Activated naive CD8-positive, alpha-beta T cell (primary cell): ENCODE measurements around the gene ZNF497.

Source experiments
- H3K27ac Mint-ChIP-seq: one replicate; pipeline ENCODE4 v1.8.0; 2021; ENCODE audit warnings: mixed read lengths
- H3K27me3 Mint-ChIP-seq: one replicate; pipeline ENCODE4 v1.8.0; 2021; ENCODE audit warnings: mixed read lengths
- H3K36me3 Mint-ChIP-seq: one replicate; pipeline ENCODE4 v1.8.0; 2021; ENCODE audit warnings: mixed read lengths
- H3K4me1 Mint-ChIP-seq: one replicate; pipeline ENCODE4 v1.8.0; 2021; ENCODE audit warnings: low read depth, mixed read lengths
- H3K4me3 Mint-ChIP-seq: one replicate; pipeline ENCODE4 v1.8.0; 2021; ENCODE audit warnings: mild to moderate bottlenecking, mixed read lengths
- H3K9me3 Mint-ChIP-seq: one replicate; pipeline ENCODE4 v1.8.0; 2021; ENCODE audit warnings: low read depth, mixed read lengths

ZNF497 gene

DNA sequence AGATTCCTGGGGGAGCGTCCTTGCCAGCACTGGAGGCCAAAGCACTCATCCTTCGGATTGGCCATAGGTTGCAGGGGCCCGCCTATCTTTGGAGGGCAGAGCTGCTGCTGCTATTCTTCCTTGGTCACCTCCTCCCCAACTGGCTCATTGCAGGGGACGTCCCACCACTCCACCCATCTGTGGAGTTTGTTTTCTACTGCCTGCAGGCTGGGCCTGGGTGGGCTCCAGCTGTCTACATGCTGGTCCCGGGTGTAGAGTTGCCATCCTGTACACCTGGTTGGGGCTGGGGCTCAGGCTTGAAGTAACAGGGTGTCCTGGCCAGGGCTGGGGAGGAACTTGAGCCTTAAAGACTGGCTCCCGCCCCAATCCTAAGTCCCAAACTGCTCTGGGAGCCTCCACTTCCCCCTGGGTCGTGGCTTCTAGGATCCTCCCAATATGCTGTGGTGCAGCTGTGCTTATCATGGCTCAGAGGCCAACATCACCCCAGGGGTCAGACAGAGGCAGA lies 35.0 kb upstream of the ZNF497 start:
- Mint-ChIP-seq H3K27me3 (no peaks in the 10 kb centered on the region), H3K4me3 (no peak overlapping the region), H3K9me3 (no peaks in the 10 kb centered on the region)

DNA sequence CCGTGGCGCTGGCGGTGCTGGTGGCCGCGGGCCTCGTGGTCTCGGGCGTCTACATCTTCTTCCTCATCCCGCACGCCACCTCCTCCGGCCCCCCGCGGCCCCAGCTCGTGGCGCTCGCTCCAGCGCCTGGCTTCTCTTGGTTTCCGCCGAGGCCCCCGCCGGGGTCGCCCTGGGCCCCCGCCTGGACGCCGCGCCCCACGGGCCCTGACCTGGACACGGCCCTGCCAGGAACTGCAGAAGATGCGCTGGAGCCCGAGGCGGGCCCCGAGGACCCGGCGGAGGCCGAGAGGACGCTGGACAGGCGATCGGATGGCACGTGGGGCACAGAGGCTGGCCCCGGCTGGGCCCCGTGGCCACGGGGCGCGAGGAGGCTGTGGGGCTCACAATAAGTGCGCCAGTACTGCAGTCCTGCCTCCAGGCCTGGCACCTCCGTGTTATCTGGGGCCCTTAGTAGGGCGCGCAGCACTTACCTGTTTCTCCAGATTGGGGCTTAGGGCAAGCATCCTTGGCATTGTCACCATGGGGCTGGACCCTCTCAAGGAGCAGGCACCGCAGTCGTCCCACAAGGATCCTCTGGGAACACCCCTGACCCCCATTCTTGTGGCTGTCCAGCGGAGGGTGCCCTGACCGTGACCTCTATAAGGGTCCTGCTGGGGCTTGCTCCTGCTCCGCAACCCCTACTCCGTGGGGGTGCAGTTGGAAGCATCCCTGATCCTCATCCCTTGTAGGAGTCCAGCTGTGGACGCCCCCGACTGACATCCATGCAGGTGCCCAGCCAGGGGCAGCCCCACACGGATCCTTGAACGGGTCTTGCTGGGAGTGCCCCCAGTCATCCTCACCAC lies 34.4 kb upstream of the ZNF497 start:
- Mint-ChIP-seq H3K27me3 (no peaks in the 10 kb centered on the region), H3K4me3 (no peak overlapping the region)

More for the DNA sequence above, 35.0 kb upstream of the ZNF497 start:
- peaks cover 25% of the 10 kb centered on the region for H3K4me1 Mint-ChIP-seq
- H3K36me3 Mint-ChIP-seq, result peaks cover 8% of the 10 kb centered on the region
- no peak overlapping the region for H3K27ac Mint-ChIP-seq

DNA sequence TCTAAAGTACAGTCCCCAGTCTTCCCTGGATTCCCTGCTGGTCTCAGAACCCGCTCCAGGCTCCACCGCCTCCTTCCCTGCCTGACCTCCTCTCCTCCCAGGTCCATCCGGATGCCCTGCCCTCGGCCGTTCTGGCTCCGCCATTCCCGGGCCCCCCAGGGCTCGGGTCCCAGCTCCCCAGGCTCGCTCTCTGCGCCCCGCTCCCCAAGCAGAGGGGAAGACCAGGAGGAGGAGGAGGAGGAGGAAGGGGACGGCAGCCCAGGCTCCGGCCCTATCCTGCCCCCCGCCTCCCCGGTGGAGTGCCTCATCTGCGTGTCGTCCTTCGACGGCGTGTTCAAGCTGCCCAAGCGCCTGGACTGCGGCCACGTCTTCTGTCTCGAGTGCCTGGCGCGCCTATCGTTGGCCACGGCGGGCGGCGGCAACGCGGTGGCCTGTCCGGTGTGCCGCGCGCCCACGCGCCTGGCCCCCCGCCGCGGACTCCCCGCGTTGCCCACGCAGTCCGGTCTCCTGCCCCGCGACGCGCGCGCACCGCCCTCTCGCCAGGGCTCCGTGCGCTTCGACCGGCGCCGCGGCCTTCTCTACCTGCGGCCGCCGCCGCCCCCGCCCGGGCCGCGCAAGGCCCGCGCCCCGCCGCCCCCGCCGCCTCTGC lies 33.6 kb upstream of the ZNF497 start:
- H3K9me3 Mint-ChIP-seq, result no peaks in the 10 kb centered on the region
- peaks cover 8% of the 10 kb centered on the region for H3K36me3 Mint-ChIP-seq
- H3K4me3 Mint-ChIP-seq, result no peak overlapping the region
- peaks cover 24% of the 10 kb centered on the region for H3K4me1 Mint-ChIP-seq
- no peaks in the 10 kb centered on the region for H3K27me3 Mint-ChIP-seq
- no peak overlapping the region for H3K27ac Mint-ChIP-seq

More for the DNA sequence above, 34.4 kb upstream of the ZNF497 start:
- Mint-ChIP-seq H3K9me3 (no peaks in the 10 kb centered on the region), H3K36me3 (peaks cover 8% of the 10 kb centered on the region), H3K27ac (no peak overlapping the region), H3K4me1 (peaks cover 25% of the 10 kb centered on the region)

DNA sequence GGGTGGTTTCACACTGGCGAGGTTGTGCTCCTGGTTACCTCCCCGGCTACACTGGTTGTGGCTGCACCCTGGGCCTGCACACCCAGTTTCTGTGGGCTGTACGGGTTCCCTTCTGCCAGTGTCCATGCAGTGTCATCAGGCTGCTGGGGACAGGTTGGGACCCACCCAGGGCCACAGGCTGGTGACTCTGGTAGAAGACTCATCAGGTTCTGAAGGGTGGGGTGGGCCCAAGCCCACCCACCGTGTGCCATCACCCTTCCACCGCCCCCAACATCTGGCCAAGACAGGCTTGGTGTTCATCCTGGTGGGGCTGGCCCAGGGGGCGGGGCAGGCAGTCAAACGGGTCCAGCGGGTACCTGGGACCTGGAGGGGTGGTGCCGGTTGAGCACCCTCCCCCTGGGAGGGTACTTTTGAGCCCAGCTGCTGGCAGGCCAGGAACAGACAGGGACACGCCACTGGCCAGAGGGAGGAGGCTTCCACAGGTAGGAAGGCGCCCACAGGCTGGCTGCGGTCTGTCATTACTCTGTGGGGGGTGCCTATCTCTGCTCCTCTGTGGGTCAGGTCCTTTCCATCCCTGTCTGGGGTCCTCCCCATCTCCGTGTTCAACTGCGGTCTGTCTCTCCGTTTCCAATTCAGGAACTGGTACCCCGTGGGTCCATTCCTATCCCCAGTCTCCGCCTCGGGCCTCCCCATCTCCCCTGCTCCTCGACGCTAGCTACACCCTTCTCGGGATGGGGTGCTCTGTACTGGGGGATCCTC lies 32.8 kb upstream of the ZNF497 start, which contains the start of gene RNF225:
TSS of gene RNF225 (plus strand) at position 437 of the 759 bp plus-strand sequence. CDS start 434 bp downstream, outside the sequence.
- Mint-ChIP-seq H3K4me1 (peaks cover 26% of the 10 kb centered on the region), H3K27ac (no peak within 1 kb of the TSS), H3K27me3 (no peaks in the 10 kb centered on the region), H3K4me3 (no peak within 1 kb of the TSS), H3K36me3 (peaks cover 12% of the 10 kb centered on the region), H3K9me3 (no peaks in the 10 kb centered on the region)

DNA sequence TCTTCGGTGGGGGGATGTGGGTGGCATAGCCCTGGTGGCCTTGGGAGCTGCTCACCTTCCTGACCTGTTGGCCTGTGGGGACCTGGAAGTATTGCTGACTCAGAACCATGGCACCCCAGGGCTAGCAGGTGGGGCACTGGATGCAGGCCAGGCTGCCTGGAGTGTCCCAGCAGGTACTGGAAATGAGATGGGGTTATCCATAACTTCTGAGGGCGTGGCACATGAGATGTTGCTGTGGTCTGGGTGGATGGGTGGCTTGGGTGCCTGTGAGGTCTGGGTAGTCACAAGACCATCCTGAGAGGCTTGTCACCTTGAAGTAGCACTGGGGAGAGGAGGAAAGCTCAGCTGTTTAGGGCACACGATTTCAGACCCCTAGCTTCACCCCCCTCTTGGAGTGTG lies 32.3 kb upstream of the ZNF497 start:
- Mint-ChIP-seq H3K27ac (no peak overlapping the region), H3K4me1 (peaks cover 26% of the 10 kb centered on the region), H3K9me3 (no peaks in the 10 kb centered on the region), H3K4me3 (no peak overlapping the region), H3K27me3 (no peaks in the 10 kb centered on the region), H3K36me3 (peaks cover 12% of the 10 kb centered on the region)

DNA sequence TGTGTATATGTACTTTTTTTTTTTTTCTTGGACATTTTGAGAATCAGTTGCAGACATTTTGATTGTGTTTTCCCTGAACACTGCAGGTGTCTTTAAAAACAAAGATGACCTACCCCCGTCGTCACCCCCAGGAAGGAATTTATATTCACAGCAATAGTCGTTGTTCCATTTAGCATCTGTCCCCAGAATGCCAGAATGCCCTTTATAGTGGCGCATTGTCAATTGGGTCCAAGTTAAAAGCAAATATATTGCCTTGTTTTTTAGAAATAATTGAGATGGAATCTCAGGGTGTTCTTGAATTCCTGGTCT lies 31.1 kb upstream of the ZNF497 start:
- Mint-ChIP-seq H3K4me3 (no peak overlapping the region), H3K36me3 (peaks cover 18% of the 10 kb centered on the region), H3K27me3 (no peaks in the 10 kb centered on the region), H3K4me1 (peaks cover 32% of the 10 kb centered on the region), H3K27ac (no peak overlapping the region), H3K9me3 (no peaks in the 10 kb centered on the region)

DNA sequence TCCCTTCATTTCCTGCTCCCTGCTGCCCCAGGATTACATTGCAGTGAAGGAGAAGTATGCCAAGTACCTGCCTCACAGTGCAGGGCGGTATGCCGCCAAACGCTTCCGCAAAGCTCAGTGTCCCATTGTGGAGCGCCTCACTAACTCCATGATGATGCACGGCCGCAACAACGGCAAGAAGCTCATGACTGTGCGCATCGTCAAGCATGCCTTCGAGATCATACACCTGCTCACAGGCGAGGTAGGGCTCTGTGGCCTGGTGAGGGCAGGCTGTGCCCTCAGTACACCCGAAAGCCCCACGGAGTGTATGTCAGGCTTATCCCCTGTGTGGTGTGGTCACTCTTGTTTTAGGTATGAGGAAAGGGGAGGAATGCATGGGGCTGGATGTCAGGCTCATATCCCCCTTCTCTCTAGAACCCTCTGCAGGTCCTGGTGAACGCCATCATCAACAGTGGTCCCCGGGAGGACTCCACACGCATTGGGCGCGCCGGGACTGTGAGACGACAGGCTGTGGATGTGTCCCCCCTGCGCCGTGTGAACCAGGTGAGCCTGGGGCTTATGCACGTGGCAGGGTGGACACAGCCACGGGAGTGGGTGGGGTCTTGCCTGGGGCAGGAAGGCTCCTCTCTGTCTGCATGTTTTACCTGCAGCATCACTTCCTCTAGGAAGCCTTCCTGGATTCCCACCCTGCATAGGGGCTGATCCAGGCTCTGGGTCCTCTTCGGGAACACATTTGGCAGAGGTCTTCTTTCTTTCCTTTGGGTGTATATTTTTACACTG lies 30.6 kb upstream of the ZNF497 start:
- H3K27me3 Mint-ChIP-seq, result no peaks in the 10 kb centered on the region
- H3K4me1 Mint-ChIP-seq, result peaks cover 38% of the 10 kb centered on the region
- no peak overlapping the region for H3K27ac Mint-ChIP-seq
- no peaks in the 10 kb centered on the region for H3K9me3 Mint-ChIP-seq
- H3K4me3 Mint-ChIP-seq, result peak overlapping the region; percentile 7
- H3K36me3 Mint-ChIP-seq, result peaks cover 20% of the 10 kb centered on the region

DNA sequence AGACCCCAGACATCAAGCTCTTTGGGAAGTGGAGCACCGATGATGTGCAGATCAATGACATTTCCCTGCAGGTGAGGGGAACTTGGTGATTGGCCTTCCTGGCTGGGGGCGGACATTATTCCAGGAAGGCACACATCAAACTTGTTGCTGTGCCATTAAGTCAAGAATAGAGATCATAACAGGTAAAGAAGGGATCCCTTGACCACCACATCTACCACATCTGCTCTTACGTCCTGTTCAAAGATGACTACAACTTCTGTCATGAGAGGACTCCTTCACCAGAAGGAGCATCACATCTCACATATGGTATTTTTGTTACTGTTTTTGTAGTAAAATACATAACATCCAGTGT lies 25.6 kb upstream of the ZNF497 start:
- Mint-ChIP-seq H3K36me3 (peaks cover 20% of the 10 kb centered on the region), H3K27me3 (no peaks in the 10 kb centered on the region), H3K4me1 (peaks cover 40% of the 10 kb centered on the region), H3K4me3 (peak overlapping the region; percentile 97), H3K27ac (peak overlapping the region; percentile 99), H3K9me3 (no peaks in the 10 kb centered on the region)

DNA sequence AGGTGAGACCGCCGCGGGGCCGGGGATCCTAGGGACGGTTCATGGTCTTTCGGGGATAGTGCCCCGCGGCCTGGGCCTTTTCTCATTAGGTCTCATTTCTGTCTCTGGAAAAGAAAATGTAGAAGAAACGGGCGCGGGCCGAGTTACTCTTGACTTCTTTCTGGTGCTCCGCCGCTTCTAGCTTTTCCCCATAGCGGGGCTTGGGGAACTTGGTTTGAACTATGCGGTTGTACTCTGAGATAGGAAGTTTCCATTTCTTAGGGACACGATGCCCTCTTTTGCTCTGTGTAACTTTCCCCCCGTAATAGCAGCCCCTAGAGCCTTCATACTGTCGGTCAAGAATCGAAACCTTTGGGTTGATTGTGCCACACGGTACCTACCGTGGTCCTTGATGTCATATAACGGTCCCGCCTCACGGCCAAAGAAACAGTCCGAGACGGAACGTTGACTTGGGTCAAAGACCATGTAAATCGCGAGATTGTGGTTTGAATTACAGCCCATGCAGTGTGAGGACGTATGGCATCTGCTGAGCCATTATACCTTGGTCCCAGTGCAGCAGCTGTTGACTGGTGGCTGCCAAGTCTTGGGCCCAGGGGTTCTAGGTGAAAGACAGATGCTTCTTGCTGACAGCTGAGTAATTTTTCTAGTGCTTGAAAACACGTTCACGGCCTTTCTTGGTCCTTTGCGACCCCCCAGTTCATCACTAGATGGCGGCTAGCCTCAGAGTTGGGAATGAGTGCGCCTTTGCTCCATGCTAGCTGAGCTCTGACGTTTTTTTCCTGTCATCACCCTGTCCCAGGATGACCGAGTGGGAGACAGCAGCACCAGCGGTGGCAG lies 25.0 kb upstream of the ZNF497 start:
- Mint-ChIP-seq H3K36me3 (peaks cover 16% of the 10 kb centered on the region), H3K9me3 (no peaks in the 10 kb centered on the region), H3K27me3 (no peaks in the 10 kb centered on the region), H3K4me3 (peak overlapping the region; percentile 97), H3K4me1 (peaks cover 36% of the 10 kb centered on the region), H3K27ac (peak overlapping the region; percentile 99)

DNA sequence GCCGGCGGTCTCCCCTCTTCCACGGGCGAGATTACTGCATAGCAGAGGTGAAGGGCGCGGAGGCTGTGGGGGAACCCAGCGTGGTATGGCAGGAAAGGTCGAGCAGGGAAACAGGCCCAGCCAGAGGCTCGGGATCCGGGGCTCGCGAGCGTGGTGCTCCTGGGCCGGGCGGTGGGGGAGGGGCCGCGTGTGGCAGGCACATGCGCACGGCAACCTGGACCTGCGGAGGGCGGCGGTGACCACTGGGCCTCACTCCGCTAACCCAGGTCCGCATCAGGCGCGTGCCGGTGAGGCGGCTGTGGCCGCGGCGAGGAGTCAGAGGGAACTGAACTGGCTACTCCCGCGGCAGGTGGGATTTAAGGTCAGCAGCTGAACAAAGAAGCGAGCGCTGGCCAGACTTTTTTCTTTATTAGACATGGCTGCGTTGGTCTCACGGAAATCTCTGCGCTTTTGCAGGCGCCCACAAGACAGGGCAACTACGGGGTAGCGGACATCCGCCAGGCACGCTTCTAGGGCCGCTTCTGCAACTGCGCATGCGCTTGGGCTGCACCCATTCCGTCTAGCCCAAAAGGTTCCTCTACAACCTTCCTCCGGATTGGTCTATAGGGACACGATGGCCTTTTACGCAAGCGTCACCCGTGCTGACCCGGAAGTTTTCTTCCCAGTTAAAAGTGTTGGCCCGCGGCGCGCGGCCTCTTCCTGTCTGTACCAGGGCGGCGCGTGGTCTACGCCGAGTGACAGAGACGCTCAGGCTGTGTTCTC lies 24.2 kb upstream of the ZNF497 start, which contains the start of gene RPS5:
TSS of gene RPS5 (plus strand) at position 694 of the 762 bp plus-strand sequence. CDS start 869 bp downstream, outside the sequence.
- no peaks in the 10 kb centered on the region for H3K9me3 Mint-ChIP-seq
- no peaks in the 10 kb centered on the region for H3K27me3 Mint-ChIP-seq
- H3K27ac Mint-ChIP-seq, result peak within 1 kb of the TSS; percentile 99
- H3K4me1 Mint-ChIP-seq, result peaks cover 38% of the 10 kb centered on the region
- H3K4me3 Mint-ChIP-seq, result peak within 1 kb of the TSS; percentile 97
- H3K36me3 Mint-ChIP-seq, result peaks cover 16% of the 10 kb centered on the region

DNA sequence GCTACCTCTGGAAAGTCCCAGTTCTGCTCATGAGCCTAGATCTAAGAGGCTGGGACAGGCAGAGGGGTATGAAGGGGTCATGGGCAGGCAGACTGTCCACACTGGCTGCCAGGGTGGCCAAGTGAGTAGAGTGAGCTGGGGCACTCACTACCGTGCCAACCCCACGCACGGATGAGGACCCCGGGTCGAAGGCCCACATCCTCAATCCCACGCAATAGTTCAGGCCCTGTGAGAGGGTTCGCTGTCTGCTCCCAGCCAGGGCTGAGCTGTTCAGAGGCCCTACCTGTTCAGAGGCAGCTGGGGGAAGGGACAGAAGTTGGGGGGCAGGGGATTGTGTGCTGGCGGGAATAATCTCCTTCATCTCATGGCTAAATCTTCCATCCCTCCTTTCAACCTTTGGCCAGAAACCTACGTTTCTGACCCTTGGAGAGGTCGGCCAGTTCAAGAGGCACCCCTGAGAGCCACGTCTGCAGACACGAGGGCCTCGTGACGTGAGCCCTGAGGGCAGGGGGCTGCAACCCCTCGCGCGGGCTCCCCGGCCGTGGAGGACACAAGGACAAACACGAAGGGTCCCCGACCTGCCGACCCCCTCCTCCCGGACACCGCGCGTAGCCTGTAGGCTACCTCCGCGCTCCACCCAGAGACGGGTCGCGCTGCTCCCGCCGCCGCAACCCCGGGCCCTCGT lies 23.5 kb upstream of the ZNF497 start:
- Mint-ChIP-seq H3K27ac (peak overlapping the region; percentile 99), H3K27me3 (no peaks in the 10 kb centered on the region), H3K4me3 (peak overlapping the region; percentile 97), H3K4me1 (peaks cover 41% of the 10 kb centered on the region), H3K36me3 (peaks cover 16% of the 10 kb centered on the region), H3K9me3 (no peaks in the 10 kb centered on the region)

DNA sequence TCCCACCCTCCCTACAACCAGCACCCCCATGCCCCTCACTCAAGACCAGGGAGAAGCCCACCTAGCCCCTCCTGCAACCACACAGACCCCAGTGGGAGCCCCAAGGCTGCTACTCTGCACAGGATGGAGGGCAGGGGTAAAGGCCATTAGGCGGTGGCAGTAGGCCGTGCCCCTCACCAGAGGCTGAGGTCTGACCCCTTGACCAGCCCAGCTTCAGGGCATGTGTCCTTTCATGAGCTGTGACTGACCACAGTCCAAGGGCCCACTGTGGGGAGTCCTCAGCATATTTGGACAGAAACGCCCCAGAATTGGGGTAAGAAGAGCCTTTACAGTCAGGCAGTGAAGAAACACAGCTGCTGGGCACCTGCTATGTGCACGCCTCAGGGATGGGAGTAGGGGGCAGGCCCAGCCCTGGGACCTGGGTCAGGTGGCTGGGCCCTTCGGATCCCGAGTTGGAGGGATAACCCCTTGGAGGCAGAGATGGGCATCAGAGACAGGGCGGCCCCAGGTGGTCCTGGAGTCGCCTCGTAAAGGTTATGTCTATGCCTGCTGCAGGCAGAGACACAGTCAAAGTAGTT lies 22.9 kb upstream of the ZNF497 start:
- peaks cover 12% of the 10 kb centered on the region for H3K36me3 Mint-ChIP-seq
- peaks cover 35% of the 10 kb centered on the region for H3K4me1 Mint-ChIP-seq
- H3K4me3 Mint-ChIP-seq, result peak overlapping the region; percentile 97
- H3K9me3 Mint-ChIP-seq, result no peaks in the 10 kb centered on the region
- H3K27ac Mint-ChIP-seq, result peak overlapping the region; percentile 99
- no peaks in the 10 kb centered on the region for H3K27me3 Mint-ChIP-seq
